Measurements from ENCODE around the gene TCF7L2.

TCF7L2 gene

GRCh38 chr10:113187063-113187777, 237.2 kb downstream of the TCF7L2 start:
- Histone ChIP-seq H3K4me3 (replicated peaks; ENCODE audit: low read depth, low read length) (no peak overlapping the region), H3K27me3 (replicated peaks; ENCODE audit: control insufficient read depth, insufficient read depth, low read length) (no peaks in the 10 kb centered on the region), H3K36me3 (ENCODE audit: control insufficient read depth, insufficient read depth, low read length) (no peaks in the 10 kb centered on the region)
- no peak for TF ChIP-seq CTCF (IDR thresholded peaks at IDR 0.05; ENCODE audit: insufficient read depth, low read length, poor library complexity, severe bottlenecking)
- no peak for DNase-seq (ENCODE audit: extremely low read depth, insufficient read length)

- TF ChIP-seq CTCF (IDR thresholded peaks at IDR 0.05; ENCODE audit: insufficient read depth, low read length, poor library complexity, severe bottlenecking), result no peak
- no peak overlapping the region for H3K4me3 ChIP-seq (replicated peaks; ENCODE audit: low read depth, low read length)
- no peak for DNase-seq (ENCODE audit: extremely low read depth, insufficient read length)
- no peaks in the 10 kb centered on the region for H3K36me3 ChIP-seq (ENCODE audit: control insufficient read depth, insufficient read depth, low read length)
- H3K27me3 ChIP-seq (replicated peaks; ENCODE audit: control insufficient read depth, insufficient read depth, low read length), result no peaks in the 10 kb centered on the region; the same call in 1 of the 2 replicates
Measured at GRCh38 chr10:113199459-113199858, 249.4 kb downstream of the TCF7L2 start.

GRCh38 chr10:113202011-113202410, 252.0 kb downstream of the TCF7L2 start:
- H3K36me3 ChIP-seq (ENCODE audit: control insufficient read depth, insufficient read depth, low read length), result no peaks in the 10 kb centered on the region
- H3K4me3 ChIP-seq (replicated peaks; ENCODE audit: low read depth, low read length), result no peak overlapping the region
- H3K27me3 ChIP-seq (replicated peaks; ENCODE audit: control insufficient read depth, insufficient read depth, low read length), result no peaks in the 10 kb centered on the region; the same call in 1 of the 2 replicates
- TF ChIP-seq CTCF (IDR thresholded peaks at IDR 0.05; ENCODE audit: insufficient read depth, low read length, poor library complexity, severe bottlenecking), result no peak
- no peak for DNase-seq (ENCODE audit: extremely low read depth, insufficient read length)

GRCh38 chr10:113207924-113208323, 257.9 kb downstream of the TCF7L2 start:
- Histone ChIP-seq H3K27me3 (replicated peaks; ENCODE audit: control insufficient read depth, insufficient read depth, low read length) (no peaks in the 10 kb centered on the region), H3K36me3 (ENCODE audit: control insufficient read depth, insufficient read depth, low read length) (no peaks in the 10 kb centered on the region), H3K4me3 (replicated peaks; ENCODE audit: low read depth, low read length) (no peak overlapping the region)
- no peak for TF ChIP-seq CTCF (IDR thresholded peaks at IDR 0.05; ENCODE audit: insufficient read depth, low read length, poor library complexity, severe bottlenecking)
- no peak for DNase-seq (ENCODE audit: extremely low read depth, insufficient read length)

- no peak for DNase-seq (ENCODE audit: extremely low read depth, insufficient read length)
- Histone ChIP-seq H3K27me3 (replicated peaks; ENCODE audit: control insufficient read depth, insufficient read depth, low read length) (no peaks in the 10 kb centered on the region), H3K4me3 (replicated peaks; ENCODE audit: low read depth, low read length) (no peak overlapping the region), H3K36me3 (ENCODE audit: control insufficient read depth, insufficient read depth, low read length) (no peaks in the 10 kb centered on the region)
- TF ChIP-seq CTCF (IDR thresholded peaks at IDR 0.05; ENCODE audit: insufficient read depth, low read length, poor library complexity, severe bottlenecking), result no peak
Measured at GRCh38 chr10:113213035-113213434, 263.0 kb downstream of the TCF7L2 start.

- no peak overlapping the region for H3K4me3 ChIP-seq (replicated peaks; ENCODE audit: low read depth, low read length)
- no peaks in the 10 kb centered on the region for H3K36me3 ChIP-seq (ENCODE audit: control insufficient read depth, insufficient read depth, low read length)
- no peak for DNase-seq (ENCODE audit: extremely low read depth, insufficient read length)
- H3K27me3 ChIP-seq (replicated peaks; ENCODE audit: control insufficient read depth, insufficient read depth, low read length), result no peaks in the 10 kb centered on the region
- TF ChIP-seq CTCF (IDR thresholded peaks at IDR 0.05; ENCODE audit: insufficient read depth, low read length, poor library complexity, severe bottlenecking), result no peak
Measured at GRCh38 chr10:113214331-113214730, 264.3 kb downstream of the TCF7L2 start.
